Calu3 (cell line): Measurements from ENCODE around the gene KCNAB1. TPM values are rescaled to one million over a fixed set of nuclear protein-coding genes. Genes with fewer than 3 reads are reported as not detected.

Experiments used
- BruUV-seq: library from RNA; stranded (reverse); fragments of 400-500 nt; replicated peaks from 2 replicates; lab custom pipeline; 2021; lab: Mats Ljungman, UMichigan
- CTCF ChIA-PET: fragments of 300-600 bp; sonication (Branson Sonifier 250); formaldehyde crosslinking; loops from one replicate; lab custom pipeline; 2022; ENCODE audit warnings: antibody characterized with exemption; lab: Charles Lee
- DNase-seq: peaks from one replicate; pipeline ENCODE4 v3.0.0; 2022
- H3K27ac Mint-ChIP-seq: one replicate; pipeline ENCODE4 v1.8.0; 2022; ENCODE audit warnings: mixed read lengths; ENCODE audit not compliant: unreplicated experiment
- H3K27me3 Mint-ChIP-seq: one replicate; pipeline ENCODE4 v1.8.0; 2022; ENCODE audit warnings: mixed read lengths; ENCODE audit not compliant: unreplicated experiment
- H3K36me3 Mint-ChIP-seq: one replicate; pipeline ENCODE4 v1.8.0; 2022; ENCODE audit warnings: mild to moderate bottlenecking, moderate library complexity, mixed read lengths; ENCODE audit not compliant: insufficient read depth, unreplicated experiment
- H3K4me1 Mint-ChIP-seq: one replicate; pipeline ENCODE4 v1.8.0; 2022; ENCODE audit warnings: mild to moderate bottlenecking, low read depth, mixed read lengths; ENCODE audit not compliant: unreplicated experiment
- H3K4me3 Mint-ChIP-seq: one replicate; pipeline ENCODE4 v1.8.0; 2022; ENCODE audit warnings: mild to moderate bottlenecking, low read depth, moderate library complexity, mixed read lengths; ENCODE audit not compliant: unreplicated experiment
- H3K9me3 Mint-ChIP-seq: one replicate; pipeline ENCODE4 v1.8.0; 2022; ENCODE audit warnings: low read depth, mixed read lengths; ENCODE audit not compliant: unreplicated experiment
- CTCF ChIP-seq: fragments of 200-600 bp; IDR thresholded peaks from one replicate; pipeline ENCODE4 v1.8.0; 2022; ENCODE audit warnings: antibody characterized with exemption; ENCODE audit not compliant: unreplicated experiment
- intact Hi-C: fragments of 100-400 bp; cut with micrococcal nuclease; formaldehyde crosslinking; loops from one replicate; pipeline ENCODE4 v1.10.0; 2022; ENCODE audit not compliant: unreplicated experiment
- total RNA-seq: library from RNA; stranded (reverse); gene quantifications from 2 replicates; pipeline ENCODE4 v1.2.3, GENCODE V29; 2022

Gene KCNAB1
- total RNA-seq, 1 experiment from 2014 or later: 1.6 TPM

GRCh38 chr3:156371701-156372100, 251.3 kb downstream of the KCNAB1 start:
- intact Hi-C loops: no loop called here
- no peak for TF ChIP-seq CTCF
- H3K36me3 Mint-ChIP-seq: no peaks in the 10 kb centered on the region
- CTCF ChIA-PET: no interaction called here
- H3K4me1 Mint-ChIP-seq: no peaks in the 10 kb centered on the region
- H3K9me3 Mint-ChIP-seq: no peaks in the 10 kb centered on the region
- H3K4me3 Mint-ChIP-seq: no peak overlapping the region
- BruUV-seq: no TSS peak
- no peak overlapping the region for H3K27ac Mint-ChIP-seq
- peaks cover 27% of the 10 kb centered on the region for H3K27me3 Mint-ChIP-seq
- no peak for DNase-seq

GRCh38 chr3:156373095-156373494, 252.7 kb downstream of the KCNAB1 start:
- CTCF ChIA-PET: interaction anchor here (1.4 kb wide), 1 partner anchor 12 kb away, joined by 4 read pairs; no protein-coding TSS in a partner anchor
- H3K4me3 Mint-ChIP-seq: no peak overlapping the region
- H3K27me3 Mint-ChIP-seq: peaks cover 41% of the 10 kb centered on the region
- no peaks in the 10 kb centered on the region for H3K9me3 Mint-ChIP-seq
- intact Hi-C loops: no loop called here
- DNase-seq: no peak
- H3K36me3 Mint-ChIP-seq: no peaks in the 10 kb centered on the region
- BruUV-seq: no TSS peak
- TF ChIP-seq CTCF: no peak
- no peak overlapping the region for H3K27ac Mint-ChIP-seq
- no peaks in the 10 kb centered on the region for H3K4me1 Mint-ChIP-seq

- intact Hi-C loops: no loop called here
- CTCF ChIA-PET: interaction anchor here (1.4 kb wide), 1 partner anchor 13 kb away, joined by 4 read pairs; no protein-coding TSS in a partner anchor
- Mint-ChIP-seq H3K27me3 (peaks cover 45% of the 10 kb centered on the region), H3K9me3 (no peaks in the 10 kb centered on the region), H3K27ac (no peak overlapping the region), H3K4me3 (no peak overlapping the region), H3K36me3 (no peaks in the 10 kb centered on the region), H3K4me1 (no peaks in the 10 kb centered on the region)
- no peak for TF ChIP-seq CTCF
- no peak for DNase-seq
- BruUV-seq: no TSS peak
Measured at GRCh38 chr3:156373654-156374053, 253.3 kb downstream of the KCNAB1 start.

- BruUV-seq: no TSS peak
- Mint-ChIP-seq H3K9me3 (no peaks in the 10 kb centered on the region), H3K36me3 (no peaks in the 10 kb centered on the region), H3K27ac (no peak overlapping the region), H3K4me1 (no peaks in the 10 kb centered on the region), H3K4me3 (no peak overlapping the region), H3K27me3 (peaks cover 58% of the 10 kb centered on the region)
- no peak for DNase-seq
- TF ChIP-seq CTCF: no peak
- intact Hi-C loops: no loop called here
- CTCF ChIA-PET: interaction anchor here (1.1 kb wide), 1 partner anchor 151 kb away, joined by 3 read pairs; no protein-coding TSS in a partner anchor
Measured at GRCh38 chr3:156376199-156376598, 255.8 kb downstream of the KCNAB1 start.
